ENCODE results near the gene RGS8.

The RGS8 gene

GRCh38 chr1:182684116-182684828 is at the start of gene RGS8:
RGS8 (minus strand) TSS chr1:182684587; CDS start chr1:182669649, 14,938 bp downstream.
- DNase-seq: no peak

- DNase-seq: no peak
These were observed 47.6 kb upstream of the RGS8 start for GRCh38 chr1:182731852-182732575.

GRCh38 chr1:182726912-182727311 is 42.5 kb upstream of the RGS8 start:
- DNase-seq: no peak

GRCh38 chr1:182725259-182726255 is 41.2 kb upstream of the RGS8 start:
- DNase-seq: peak; percentile 44 to 72

GRCh38 chr1:182724215-182724614 is 39.8 kb upstream of the RGS8 start:
- DNase-seq: peak in 1 of 2 experiments; percentile 14

- no peak for DNase-seq
These were observed 38.8 kb upstream of the RGS8 start for GRCh38 chr1:182723200-182723599.

- DNase-seq: no peak
These were observed 37.1 kb upstream of the RGS8 start for GRCh38 chr1:182721525-182721924.

GRCh38 chr1:182720463-182720862 is 36.1 kb upstream of the RGS8 start:
- no peak for DNase-seq

GRCh38 chr1:182719553-182719952 is 35.2 kb upstream of the RGS8 start:
- DNase-seq: no peak

GRCh38 chr1:182718311-182718710 is 33.9 kb upstream of the RGS8 start:
- DNase-seq: no peak

GRCh38 chr1:182716740-182717720 is 32.6 kb upstream of the RGS8 start:
- no peak for DNase-seq

- DNase-seq: peak in 1 of 2 experiments; percentile 42
These were observed 31.1 kb upstream of the RGS8 start for GRCh38 chr1:182715531-182715930.

- no peak for DNase-seq
These were observed 30.2 kb upstream of the RGS8 start for GRCh38 chr1:182714546-182714945.

GRCh38 chr1:182713939-182714338 is 29.6 kb upstream of the RGS8 start:
- no peak for DNase-seq

GRCh38 chr1:182713492-182713891 is 29.1 kb upstream of the RGS8 start:
- DNase-seq: no peak

- no peak for DNase-seq
These were observed 25.5 kb upstream of the RGS8 start for GRCh38 chr1:182709855-182710254.

- no peak for DNase-seq
These were observed 24.9 kb upstream of the RGS8 start for GRCh38 chr1:182709225-182709764.

- DNase-seq: peak; percentile 22 to 67
These were observed 22.7 kb upstream of the RGS8 start for GRCh38 chr1:182707122-182707521.

- DNase-seq: no peak
These were observed 20.3 kb upstream of the RGS8 start for GRCh38 chr1:182704677-182705076.

GRCh38 chr1:182703539-182703938 is 19.2 kb upstream of the RGS8 start:
- DNase-seq: no peak

GRCh38 chr1:182702826-182703524 is 18.6 kb upstream of the RGS8 start:
- no peak for DNase-seq

Data from NCI-H446 (cell line).